HEK293 (cell line): ENCODE measurements around the gene IFI44L.

Experiments
- CTCF ChIA-PET: fragments of 350-600 bp; formaldehyde crosslinking; extraction: SDS; loops from one replicate; lab custom pipeline; 2021; ENCODE audit warnings: antibody characterized with exemption; lab: Yijun Ruan, JAX
- POLR2A ChIA-PET: fragments of 300-600 bp; formaldehyde crosslinking; extraction: SDS; loops from one replicate; lab custom pipeline; 2020; ENCODE audit warnings: antibody characterized with exemption, inconsistent platforms; lab: Yijun Ruan, JAX
- H3K27ac ChIP-seq: fragments of 200-500 bp; sonication (Bioruptor generic); 2 replicates; pipeline ENCODE4 v1.5.1; 2014; ENCODE audit warnings: low read depth, low read length, control low read depth, inconsistent platforms; ENCODE audit errors: extremely low read depth
- H3K36me3 ChIP-seq, 2 experiments: fragments of 200-500 bp in 1 of 2; sonication (Bioruptor generic) in 1 of 2; 1 replicate in 1 of 2; 2 replicates in 1 of 2; pipeline ENCODE4 v1.5.1; 2014 to 2017; ENCODE audit warnings: inconsistent platforms in 2 of 2, low read length in 2 of 2; ENCODE audit not compliant: control insufficient read depth in 2 of 2, insufficient read depth in 1 of 2
- H3K4me1 ChIP-seq: fragments of 200-500 bp; sonication (Bioruptor generic); 2 replicates; pipeline ENCODE4 v1.5.1; 2014; ENCODE audit warnings: mild to moderate bottlenecking, low read length, inconsistent platforms; ENCODE audit not compliant: control insufficient read depth, insufficient read depth
- H3K4me3 ChIP-seq: 2 replicates; pipeline ENCODE4 v1.5.1; 2011; ENCODE audit warnings: low read depth, mild to moderate bottlenecking, control low read depth, low read length, moderate library complexity
- H3K9me3 ChIP-seq: fragments of 200-500 bp; sonication (Bioruptor generic); 2 replicates; pipeline ENCODE4 v1.5.1; 2014; ENCODE audit warnings: low read depth, low read length, inconsistent platforms; ENCODE audit not compliant: control insufficient read depth, insufficient read depth
- AEBP2 ChIP-seq: fragments of 450-650 bp; formaldehyde crosslinking; IDR thresholded peaks from 2 replicates; pipeline ENCODE4 v1.5.1; 2016; ENCODE audit warnings: missing biosample characterization, missing genetic modification characterization, borderline replicate concordance
- HOXD13 ChIP-seq: sonication (generic); formaldehyde crosslinking; IDR thresholded peaks from 2 replicates; pipeline ENCODE4 v1.8.0; 2022; ENCODE audit warnings: missing genetic modification reagents, borderline replicate concordance
- KLF9 ChIP-seq: fragments of 450-650 bp; formaldehyde crosslinking; IDR thresholded peaks from 2 replicates; pipeline ENCODE4 v1.5.1; 2016; ENCODE audit warnings: missing biosample characterization, missing genetic modification characterization, low read depth
- MZF1 ChIP-seq: fragments of 450-650 bp; formaldehyde crosslinking; IDR thresholded peaks from 2 replicates; pipeline ENCODE4 v1.5.1; 2017; ENCODE audit warnings: missing biosample characterization, missing genetic modification characterization, borderline replicate concordance
- OSR2 ChIP-seq: fragments of 450-650 bp; formaldehyde crosslinking; IDR thresholded peaks from 2 replicates; pipeline ENCODE4 v1.5.1; 2016; ENCODE audit warnings: missing biosample characterization, missing genetic modification characterization
- PRDM4 ChIP-seq: fragments of 450-650 bp; formaldehyde crosslinking; IDR thresholded peaks from 2 replicates; pipeline ENCODE4 v1.5.1; 2017; ENCODE audit warnings: missing biosample characterization, missing genetic modification characterization
- SCRT1 ChIP-seq: fragments of 450-650 bp; formaldehyde crosslinking; IDR thresholded peaks from 2 replicates; pipeline ENCODE4 v1.5.1; 2016; ENCODE audit warnings: missing biosample characterization, missing genetic modification characterization, borderline replicate concordance
- ZBTB21 ChIP-seq: fragments of 450-650 bp; formaldehyde crosslinking; IDR thresholded peaks from 2 replicates; pipeline ENCODE4 v1.5.1; 2017; ENCODE audit warnings: missing biosample characterization, missing genetic modification characterization
- ZBTB48 ChIP-seq: fragments of 450-650 bp; formaldehyde crosslinking; IDR thresholded peaks from 2 replicates; pipeline ENCODE4 v1.5.1; 2016; ENCODE audit warnings: missing biosample characterization, missing genetic modification characterization
- ZNF148 ChIP-seq: fragments of 450-650 bp; formaldehyde crosslinking; IDR thresholded peaks from 2 replicates; pipeline ENCODE4 v1.5.0; 2017; ENCODE audit warnings: missing biosample characterization, missing genetic modification characterization, borderline replicate concordance
- ZNF175 ChIP-seq: fragments of 450-650 bp; formaldehyde crosslinking; IDR thresholded peaks from 2 replicates; pipeline ENCODE4 v1.5.1; 2016; ENCODE audit warnings: missing biosample characterization, missing genetic modification characterization
- ZNF19 ChIP-seq: fragments of 450-650 bp; formaldehyde crosslinking; IDR thresholded peaks from 2 replicates; pipeline ENCODE4; 2016; ENCODE audit warnings: missing biosample characterization, missing genetic modification characterization, low read depth
- ZNF211 ChIP-seq: fragments of 450-650 bp; formaldehyde crosslinking; IDR thresholded peaks from 2 replicates; pipeline ENCODE4 v1.5.1; 2016; ENCODE audit warnings: low read depth, missing biosample characterization, missing genetic modification characterization
- ZNF280C ChIP-seq: fragments of 450-650 bp; formaldehyde crosslinking; IDR thresholded peaks from 2 replicates; pipeline ENCODE4 v1.5.1; 2016; ENCODE audit warnings: missing biosample characterization, missing genetic modification characterization
- ZNF362 ChIP-seq: fragments of 450-650 bp; formaldehyde crosslinking; IDR thresholded peaks from 2 replicates; pipeline ENCODE4 v1.5.1; 2016; ENCODE audit warnings: missing biosample characterization, missing genetic modification characterization
- ZNF426 ChIP-seq: fragments of 450-650 bp; formaldehyde crosslinking; IDR thresholded peaks from 2 replicates; pipeline ENCODE4 v1.5.1; 2017; ENCODE audit warnings: missing biosample characterization, missing genetic modification characterization, mild to moderate bottlenecking, inconsistent platforms, moderate library complexity
- ZNF510 ChIP-seq: fragments of 450-650 bp; formaldehyde crosslinking; IDR thresholded peaks from 2 replicates; pipeline ENCODE4 v1.5.1; 2018; ENCODE audit warnings: mild to moderate bottlenecking, missing genetic modification characterization, missing biosample characterization; ENCODE audit not compliant: insufficient replicate concordance
- ZNF571 ChIP-seq: fragments of 450-650 bp; formaldehyde crosslinking; IDR thresholded peaks from 2 replicates; pipeline ENCODE4 v1.5.0; 2017; ENCODE audit warnings: missing biosample characterization, missing genetic modification characterization
- ZNF626 ChIP-seq: fragments of 450-650 bp; sonication (Bioruptor Pico); formaldehyde crosslinking; IDR thresholded peaks from 2 replicates; pipeline ENCODE4 v1.5.1; 2018; ENCODE audit warnings: missing biosample characterization, missing genetic modification characterization, inconsistent platforms
- ZNF645 ChIP-seq: fragments of 450-650 bp; formaldehyde crosslinking; IDR thresholded peaks from 2 replicates; pipeline ENCODE4; 2016; ENCODE audit warnings: missing biosample characterization, missing genetic modification characterization
- ZNF660 ChIP-seq: fragments of 450-650 bp; IDR thresholded peaks from 2 replicates; pipeline ENCODE4 v1.5.1; 2018; ENCODE audit warnings: missing biosample characterization, mild to moderate bottlenecking, missing genetic modification characterization
- ZNF670 ChIP-seq: fragments of 450-650 bp; formaldehyde crosslinking; IDR thresholded peaks from 2 replicates; pipeline ENCODE4 v1.5.1; 2016; ENCODE audit warnings: missing biosample characterization, missing genetic modification characterization, low read depth

The IFI44L gene

GRCh38 chr1:78641558-78641957 is 21.3 kb downstream of the IFI44L start (continued):
- TF ChIP-seq PRDM4 (tag by site-specific recombination) (no peak), ZNF426 (tag by site-specific recombination) (no peak), SCRT1 (tag by site-specific recombination) (no peak), KLF9 (tag by site-specific recombination) (no peak)

GRCh38 chr1:78645723-78646122 is 25.5 kb downstream of the IFI44L start:
- ChIA-PET CTCF (no interaction called here), POLR2A (no interaction called here)
- Histone ChIP-seq H3K4me3 (no peak overlapping the region), H3K36me3 (no peaks in the 10 kb centered on the region), H3K4me1 (no peaks in the 10 kb centered on the region), H3K9me3 (no peaks in the 10 kb centered on the region), H3K27ac (no peak overlapping the region)
- TF ChIP-seq AEBP2 (tag by site-specific recombination) (no peak), ZBTB48 (tag by site-specific recombination) (no peak), ZBTB21 (tag by site-specific recombination) (no peak), ZNF280C (tag by site-specific recombination) (no peak), ZNF626 (tag by site-specific recombination) (no peak), OSR2 (tag by site-specific recombination) (no peak), HOXD13 (CRISPR knock-in tag) (no peak), ZNF660 (tag by site-specific recombination) (no peak), ZNF670 (tag by site-specific recombination) (no peak), ZNF571 (tag by site-specific recombination) (no peak), ZNF645 (no peak), ZNF148 (tag by site-specific recombination) (no peak), ZNF19 (tag by site-specific recombination) (no peak), MZF1 (tag by site-specific recombination) (no peak), ZNF362 (tag by site-specific recombination) (no peak), ZNF175 (tag by site-specific recombination) (no peak), ZNF510 (tag by site-specific recombination) (no peak), ZNF211 (tag by site-specific recombination) (no peak)
